Measurements from ENCODE around the gene AOC2. TPM values are rescaled to one million over a fixed set of nuclear protein-coding genes. Genes with fewer than 3 reads are reported as not detected.
"Not testable (repeated sequence)": the region's sequence is repeated elsewhere in the genome, so short reads cannot be mapped to it uniquely, and the experiment has no call there.

Gene AOC2
- total RNA-seq, 2 donors from 2014 or later: 0.32 to 1.1 TPM

GRCh38 chr17:42849451-42850181 is 5.2 kb downstream of the AOC2 start:
- Histone ChIP-seq H3K9me3 (no peaks in the 10 kb centered on the region), H3K27me3 (no peaks in the 10 kb centered on the region), H3K4me1 (no peaks in the 10 kb centered on the region), H3K4me3 (no peak overlapping the region), H3K9ac (ENCODE audit: low read depth in 2 of 2, low read length in 2 of 2) (no peak overlapping the region), H3K27ac (no peak overlapping the region), H3K36me3 (peaks cover 10% of the 10 kb centered on the region)
- DNase-seq: no peak
- TF ChIP-seq CTCF (IDR thresholded peaks at IDR 0.05): no peak
- intact Hi-C loops (cut with DNase I): no loop called here

GRCh38 chr17:42850954-42851353 is 6.6 kb downstream of the AOC2 start, which contains the start of gene AOC3:
AOC3 (plus strand) TSS chr17:42851199; CDS start chr17:42851344, 145 bp downstream.
- Histone ChIP-seq H3K27ac (peak within 1 kb of the TSS; percentile 12), H3K9ac (ENCODE audit: low read depth in 2 of 2, low read length in 2 of 2) (peak within 1 kb of the TSS; percentile 20 to 47), H3K27me3 (no peaks in the 10 kb centered on the region), H3K9me3 (no peaks in the 10 kb centered on the region), H3K4me1 (no peaks in the 10 kb centered on the region), H3K36me3 (no peaks in the 10 kb centered on the region), H3K4me3 (no peak within 1 kb of the TSS)
- TF ChIP-seq CTCF (IDR thresholded peaks at IDR 0.05): no peak
- peak; percentile 33 for DNase-seq
- intact Hi-C loops (cut with DNase I): no loop called here

DNA sequence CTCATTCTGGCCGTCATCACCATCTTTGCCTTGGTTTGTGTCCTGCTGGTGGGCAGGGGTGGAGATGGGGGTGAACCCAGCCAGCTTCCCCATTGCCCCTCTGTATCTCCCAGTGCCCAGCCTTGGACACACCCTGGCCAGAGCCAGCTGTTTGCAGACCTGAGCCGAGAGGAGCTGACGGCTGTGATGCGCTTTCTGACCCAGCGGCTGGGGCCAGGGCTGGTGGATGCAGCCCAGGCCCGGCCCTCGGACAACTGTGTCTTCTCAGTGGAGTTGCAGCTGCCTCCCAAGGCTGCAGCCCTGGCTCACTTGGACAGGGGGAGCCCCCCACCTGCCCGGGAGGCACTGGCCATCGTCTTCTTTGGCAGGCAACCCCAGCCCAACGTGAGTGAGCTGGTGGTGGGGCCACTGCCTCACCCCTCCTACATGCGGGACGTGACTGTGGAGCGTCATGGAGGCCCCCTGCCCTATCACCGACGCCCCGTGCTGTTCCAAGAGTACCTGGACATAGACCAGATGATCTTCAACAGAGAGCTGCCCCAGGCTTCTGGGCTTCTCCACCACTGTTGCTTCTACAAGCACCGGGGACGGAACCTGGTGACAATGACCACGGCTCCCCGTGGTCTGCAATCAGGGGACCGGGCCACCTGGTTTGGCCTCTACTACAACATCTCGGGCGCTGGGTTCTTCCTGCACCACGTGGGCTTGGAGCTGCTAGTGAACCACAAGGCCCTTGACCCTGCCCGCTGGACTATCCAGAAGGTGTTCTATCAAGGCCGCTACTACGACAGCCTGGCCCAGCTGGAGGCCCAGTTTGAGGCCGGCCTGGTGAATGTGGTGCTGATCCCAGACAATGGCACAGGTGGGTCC is 7.2 kb downstream of the AOC2 start:
- H3K4me1 ChIP-seq; DNase-seq; H3K36me3 ChIP-seq; H3K4me3 ChIP-seq; intact Hi-C loops (cut with DNase I); H3K27ac ChIP-seq; H3K27me3 ChIP-seq; H3K9me3 ChIP-seq: not testable (repeated sequence)
- peak overlapping the region; percentile 20 to 47 for H3K9ac ChIP-seq (ENCODE audit: low read depth in 2 of 2, low read length in 2 of 2)

GRCh38 chr17:42852351-42852750 is 8.0 kb downstream of the AOC2 start:
- H3K27me3 ChIP-seq: no peaks in the 10 kb centered on the region
- no peaks in the 10 kb centered on the region for H3K4me1 ChIP-seq
- no peak overlapping the region for H3K4me3 ChIP-seq
- TF ChIP-seq CTCF (IDR thresholded peaks at IDR 0.05): no peak
- no peak for DNase-seq
- no peaks in the 10 kb centered on the region for H3K9me3 ChIP-seq
- no peaks in the 10 kb centered on the region for H3K36me3 ChIP-seq
- H3K9ac ChIP-seq (ENCODE audit: low read depth in 2 of 2, low read length in 2 of 2): no peak overlapping the region
- intact Hi-C loops (cut with DNase I): no loop called here
- H3K27ac ChIP-seq: peak overlapping the region; percentile 44

DNA sequence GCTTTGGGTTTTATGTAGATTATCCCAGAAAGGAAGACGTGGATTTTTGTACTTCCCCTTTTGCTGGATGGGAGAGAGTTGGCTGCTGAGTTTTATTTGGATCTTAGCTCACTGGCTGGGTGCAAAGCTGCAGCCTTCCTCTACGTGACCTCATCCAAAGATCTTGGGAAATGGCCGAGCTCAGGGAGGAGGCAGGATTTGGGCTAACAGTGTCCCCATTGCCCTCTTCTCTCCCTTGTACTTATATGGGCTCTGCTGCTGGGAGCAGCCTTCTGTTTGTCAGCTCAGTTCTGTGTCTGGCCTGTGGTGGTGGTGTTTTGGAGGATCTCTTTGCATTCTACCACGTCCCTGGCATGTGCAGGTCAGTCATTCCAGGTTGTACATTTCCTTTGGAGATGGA is 8.6 kb downstream of the AOC2 start:
- H3K9ac ChIP-seq (ENCODE audit: low read depth in 2 of 2, low read length in 2 of 2): peak overlapping the region in 1 of 2 donors; percentile 1
- peak overlapping the region; percentile 44 for H3K27ac ChIP-seq
- H3K4me1 ChIP-seq: no peaks in the 10 kb centered on the region
- H3K9me3 ChIP-seq: no peaks in the 10 kb centered on the region
- intact Hi-C loops (cut with DNase I): no loop called here
- no peaks in the 10 kb centered on the region for H3K27me3 ChIP-seq
- H3K36me3 ChIP-seq: no peaks in the 10 kb centered on the region
- TF ChIP-seq CTCF (IDR thresholded peaks at IDR 0.05): no peak
- no peak for DNase-seq
- H3K4me3 ChIP-seq: peak overlapping the region; percentile 24
